HG03039 (cell line): ENCODE measurements around the gene LBHD2.
"Not testable (repeated sequence)": the region's sequence is repeated elsewhere in the genome, so short reads cannot be mapped to it uniquely, and the experiment has no call there.

Experiments
- ATAC-seq: cut with Tn5 transposase; IDR thresholded peaks from one replicate; pipeline ENCODE4 v1.9.1; 2021; ENCODE audit warnings: mild to moderate bottlenecking, moderate library complexity; ENCODE audit not compliant: unreplicated experiment

The LBHD2 gene

DNA sequence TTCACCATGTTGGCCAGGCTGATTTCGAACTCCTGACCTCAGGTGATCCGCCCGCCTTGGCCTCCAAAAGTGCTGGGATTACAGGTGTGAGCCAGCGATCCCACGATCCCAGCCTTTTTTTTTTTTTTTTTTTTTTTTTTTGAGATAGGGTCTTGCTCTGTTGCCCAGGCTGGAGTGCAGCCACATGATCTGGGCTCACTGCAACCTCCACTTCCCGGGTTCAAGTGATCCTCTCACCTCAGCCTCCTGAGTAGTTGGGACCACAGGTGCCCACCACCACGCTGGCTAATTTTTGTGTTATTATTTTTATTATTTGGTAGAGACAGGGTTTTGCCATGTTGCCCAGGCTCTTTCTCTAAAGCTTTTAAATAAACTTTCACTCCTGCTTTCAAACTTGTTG lies 33.5 kb downstream of the LBHD2 start:
- not testable (repeated sequence) for ATAC-seq

DNA sequence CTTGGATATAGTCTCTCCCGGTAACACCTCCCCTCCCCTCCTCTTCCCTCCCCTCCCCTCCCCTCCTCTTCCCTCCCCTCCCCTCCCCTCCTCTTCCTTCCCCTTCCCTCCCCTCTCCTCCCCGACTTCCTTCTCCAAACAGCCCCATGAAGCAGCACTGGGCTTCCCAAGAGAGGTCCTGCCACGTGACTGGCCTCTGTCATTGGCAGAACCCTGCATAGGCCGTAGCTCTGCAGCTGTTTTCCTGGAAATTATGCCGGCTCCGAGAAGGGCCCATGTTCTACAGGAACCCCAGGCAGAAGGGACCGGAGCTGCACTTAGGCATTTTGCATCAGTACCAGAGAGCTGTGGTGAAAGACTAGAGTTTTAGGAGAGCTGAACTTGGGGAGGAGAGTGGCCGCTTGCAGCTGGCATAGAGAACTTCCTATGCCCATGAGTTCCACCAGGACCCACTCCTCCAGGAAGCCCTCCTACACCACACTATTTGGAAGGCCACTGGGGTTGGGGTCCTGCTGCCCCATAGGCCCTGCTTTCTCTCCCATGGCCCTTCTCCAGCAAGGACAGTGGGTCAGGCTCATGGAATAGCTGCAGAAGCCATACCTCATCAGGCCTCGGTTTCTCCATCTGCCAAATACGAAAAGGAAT lies 34.1 kb downstream of the LBHD2 start:
- ATAC-seq = no peak

DNA sequence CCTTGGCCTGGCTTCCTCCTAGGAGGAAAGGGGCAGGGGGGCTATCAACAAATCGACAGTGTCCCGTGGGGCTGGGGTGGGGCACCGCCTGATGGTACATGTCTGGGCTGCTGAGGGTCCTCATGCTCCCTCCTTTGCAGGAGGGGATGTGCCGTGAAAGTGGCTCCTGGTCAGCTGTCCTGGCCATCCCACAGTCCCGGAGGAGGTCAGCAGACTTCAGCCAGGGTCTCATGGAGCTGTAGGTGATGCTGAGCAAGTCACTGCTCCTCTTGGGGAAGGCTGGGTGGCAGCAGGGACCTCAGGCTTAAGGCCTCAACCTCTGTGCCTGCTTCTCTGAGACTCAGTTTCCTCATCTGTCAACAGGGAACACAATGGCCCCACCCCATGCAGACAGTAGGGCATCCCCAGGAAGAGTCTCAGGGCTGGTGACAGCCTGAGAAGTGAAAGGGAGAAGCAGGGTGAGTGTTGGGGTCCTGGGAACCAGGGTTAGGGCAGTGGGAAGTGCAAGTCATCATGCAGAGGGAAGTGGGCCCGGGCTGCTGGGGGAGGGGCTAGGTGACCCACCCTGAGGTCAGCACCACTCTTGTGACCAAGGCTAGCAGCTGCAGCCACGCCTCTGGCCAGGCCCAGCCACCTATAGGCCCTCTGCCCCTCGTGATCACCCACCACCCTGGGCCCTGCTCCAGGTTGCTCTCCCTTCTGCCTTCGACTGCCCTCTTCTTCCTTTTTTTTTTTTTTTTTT lies 34.8 kb downstream of the LBHD2 start:
- no peak for ATAC-seq

DNA sequence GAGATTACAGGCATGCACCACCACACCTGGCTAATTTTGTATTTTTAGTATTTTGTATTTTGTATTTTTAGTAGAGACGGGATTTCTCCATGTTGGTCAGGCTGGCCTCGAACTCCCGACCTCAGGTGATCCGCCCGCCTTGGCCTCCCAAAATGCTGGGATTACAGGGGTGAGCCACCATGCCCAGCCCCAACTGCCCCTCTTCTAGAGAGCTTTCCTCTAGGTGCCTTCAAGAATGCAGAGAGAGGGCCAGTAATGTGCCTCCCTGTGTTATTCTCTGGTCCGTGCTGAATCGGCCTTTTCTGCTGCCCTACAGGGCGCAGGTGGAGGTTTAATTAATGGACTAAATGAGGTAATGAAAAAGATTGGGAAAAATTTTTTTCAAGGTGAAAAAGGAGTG lies 35.5 kb downstream of the LBHD2 start:
- not testable (repeated sequence) for ATAC-seq

DNA sequence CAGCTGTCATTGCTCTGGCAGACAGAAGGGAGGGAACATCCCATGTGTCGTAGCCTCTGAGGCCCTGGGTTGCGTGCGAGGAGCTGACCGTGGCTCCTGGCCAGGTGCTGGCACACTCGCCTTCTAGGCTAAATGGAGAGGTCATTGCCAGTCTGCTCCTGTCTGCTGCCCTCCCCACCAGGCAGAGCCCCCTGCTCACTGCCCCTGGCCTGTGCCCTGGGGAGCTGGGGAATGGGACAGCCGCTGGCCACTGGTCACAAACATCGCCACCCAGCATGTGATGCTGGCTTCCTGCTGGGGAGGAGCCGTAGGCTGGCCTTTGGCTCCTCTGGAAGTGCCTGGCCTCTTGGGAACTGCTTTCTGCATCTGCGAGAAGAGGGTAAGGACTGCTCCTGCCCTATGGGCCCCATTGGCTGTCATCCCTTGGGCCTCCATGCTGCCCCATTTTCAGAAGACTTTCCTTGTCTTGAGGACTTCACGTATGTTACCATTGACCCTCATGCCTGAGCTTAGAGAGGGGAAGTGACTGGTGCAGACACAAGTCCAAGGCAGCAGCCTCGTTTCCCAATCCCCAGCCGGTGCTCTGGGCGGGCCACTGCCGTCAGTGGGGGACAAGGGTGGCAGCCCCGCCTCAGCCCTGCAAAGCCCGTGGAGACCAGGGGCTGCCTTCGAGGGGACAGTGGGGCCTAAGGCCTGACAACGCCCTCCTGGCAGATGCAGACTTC lies 37.3 kb downstream of the LBHD2 start:
- ATAC-seq = no peak

DNA sequence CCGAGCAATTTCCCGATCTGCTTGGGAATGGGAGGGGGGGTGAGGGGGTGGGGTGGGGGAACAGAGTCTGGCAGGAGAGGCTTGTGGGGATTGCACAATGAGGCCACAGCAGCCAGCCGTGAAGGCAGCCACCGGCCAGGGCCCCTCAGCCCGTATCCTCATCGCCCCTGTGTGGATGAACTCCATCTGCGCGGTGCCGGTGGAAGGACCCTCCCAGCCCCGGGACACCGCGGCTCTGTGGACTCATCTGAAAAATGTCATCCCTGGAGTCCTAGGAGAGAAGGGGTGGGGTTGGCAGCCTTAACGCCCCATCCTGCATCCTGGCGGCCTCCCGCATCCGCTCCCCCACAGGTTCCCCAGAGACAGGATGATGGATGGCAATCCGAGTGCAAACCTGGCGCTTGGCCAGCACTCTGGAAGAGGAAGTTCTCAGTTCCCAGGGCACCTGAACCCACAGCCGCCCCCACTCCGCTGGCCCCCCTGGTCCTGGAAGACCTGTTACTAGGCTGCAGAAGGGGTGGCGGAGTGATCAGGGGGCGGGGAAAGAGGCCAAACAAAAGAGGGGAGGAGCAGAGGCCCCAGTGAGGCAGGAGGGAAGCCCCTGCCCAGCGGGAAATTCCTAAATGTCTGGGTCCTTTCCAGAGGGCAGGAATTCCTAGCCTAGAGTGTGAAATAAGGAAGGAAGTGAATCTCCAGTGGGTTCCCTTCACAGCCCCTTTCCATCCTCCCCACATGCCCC lies 38.0 kb downstream of the LBHD2 start:
- ATAC-seq = no peak

DNA sequence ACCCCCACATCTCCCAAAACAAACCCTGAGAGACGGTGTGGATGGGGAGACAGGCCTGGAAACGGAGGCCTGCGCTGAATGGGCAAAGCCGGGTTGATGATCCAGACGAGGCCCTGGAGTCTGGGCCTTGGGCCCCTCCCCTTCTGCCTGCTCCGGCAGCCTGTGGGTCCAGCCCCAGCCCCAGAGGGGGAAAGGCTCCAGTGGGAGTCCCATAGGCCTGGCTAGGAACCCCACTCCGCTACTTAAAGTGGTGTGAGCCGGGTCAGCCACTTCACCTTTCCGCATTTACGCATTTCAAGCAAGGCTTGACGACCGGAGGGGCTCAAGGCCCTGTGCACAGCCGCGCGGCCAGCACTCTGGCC lies 38.6 kb downstream of the LBHD2 start:
- no peak for ATAC-seq

DNA sequence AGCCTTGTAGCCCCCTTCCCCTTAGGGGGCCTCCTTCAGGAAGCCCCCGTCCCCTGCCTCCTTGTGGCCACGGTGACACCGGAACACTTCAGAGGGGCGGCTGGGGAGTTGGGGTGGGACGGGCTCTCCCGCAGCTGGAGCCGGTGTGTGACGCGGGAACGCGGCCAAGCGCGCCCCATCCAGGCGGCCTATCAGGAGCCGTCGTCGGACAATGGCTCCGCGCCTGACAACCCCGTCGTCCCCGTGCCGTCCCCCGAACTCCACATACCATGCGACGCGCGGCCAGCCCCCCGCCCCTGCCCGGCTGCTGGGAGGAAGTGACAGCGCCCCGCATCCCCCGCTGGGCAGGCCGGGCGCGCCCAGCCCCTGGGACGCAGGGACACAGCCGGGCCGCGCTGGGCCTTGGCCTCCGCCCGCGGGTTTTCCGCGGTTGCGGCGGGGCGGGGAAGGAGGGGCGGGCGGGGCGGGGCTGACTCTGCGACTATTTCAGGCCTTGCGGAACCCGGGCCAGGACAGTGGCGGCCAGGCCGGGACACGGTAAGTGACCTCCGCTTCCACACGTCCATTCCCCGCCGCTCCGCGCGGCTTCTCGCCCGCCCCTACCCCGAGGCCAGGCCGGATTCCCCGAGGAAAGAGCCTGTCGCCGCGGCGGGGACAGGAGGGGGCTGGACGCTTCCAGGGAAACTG lies 39.1 kb downstream of the LBHD2 start, which contains the start of gene TNFAIP2:
Gene TNFAIP2 (plus strand): TSS at position 515 of the 687 bp plus-strand sequence. CDS start 2,997 bp downstream, outside the sequence.
- ATAC-seq = no peak

DNA sequence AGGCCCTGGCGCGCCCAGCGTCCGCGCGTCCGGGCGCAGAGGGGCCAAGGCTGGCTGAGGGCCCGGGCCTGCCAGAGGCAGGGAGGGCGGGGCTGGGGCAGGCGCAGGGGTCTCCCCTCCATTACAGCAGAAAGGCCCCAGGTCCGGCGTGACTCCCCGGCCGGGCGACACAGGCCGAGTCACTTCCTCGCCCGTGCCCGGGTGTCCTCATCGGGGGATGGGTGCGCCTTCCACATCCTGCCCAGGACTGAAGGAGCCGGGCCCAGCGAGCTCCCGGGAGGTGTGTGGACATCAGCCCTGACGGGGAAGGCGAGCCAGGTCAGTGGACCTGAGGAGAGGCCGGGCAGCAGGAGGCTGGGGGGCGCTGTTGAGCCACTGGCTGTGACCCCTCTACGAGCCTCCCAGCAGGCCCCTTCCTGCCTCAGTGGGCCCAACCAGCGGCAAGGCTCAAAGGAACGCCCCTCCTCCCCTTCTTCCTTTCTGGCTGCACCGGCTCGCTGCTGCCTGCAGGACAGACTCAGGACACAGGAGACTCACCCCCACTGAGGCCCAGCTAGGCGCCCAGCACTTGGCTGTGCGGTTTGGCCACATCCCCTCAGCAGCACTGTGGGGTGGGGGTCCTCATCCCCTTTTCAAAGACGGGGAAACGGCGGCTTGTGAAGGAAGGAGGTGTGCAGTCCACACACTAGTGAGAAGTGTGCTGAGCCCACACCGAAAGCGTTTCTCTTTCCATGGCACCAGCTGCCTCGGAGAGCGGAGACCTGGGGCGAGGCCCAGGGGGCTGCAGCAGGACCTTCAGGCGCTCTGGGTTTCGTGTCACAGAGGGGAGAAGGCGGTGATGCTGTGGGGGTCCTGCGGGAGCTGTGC lies 39.9 kb downstream of the LBHD2 start:
- no peak for ATAC-seq

DNA sequence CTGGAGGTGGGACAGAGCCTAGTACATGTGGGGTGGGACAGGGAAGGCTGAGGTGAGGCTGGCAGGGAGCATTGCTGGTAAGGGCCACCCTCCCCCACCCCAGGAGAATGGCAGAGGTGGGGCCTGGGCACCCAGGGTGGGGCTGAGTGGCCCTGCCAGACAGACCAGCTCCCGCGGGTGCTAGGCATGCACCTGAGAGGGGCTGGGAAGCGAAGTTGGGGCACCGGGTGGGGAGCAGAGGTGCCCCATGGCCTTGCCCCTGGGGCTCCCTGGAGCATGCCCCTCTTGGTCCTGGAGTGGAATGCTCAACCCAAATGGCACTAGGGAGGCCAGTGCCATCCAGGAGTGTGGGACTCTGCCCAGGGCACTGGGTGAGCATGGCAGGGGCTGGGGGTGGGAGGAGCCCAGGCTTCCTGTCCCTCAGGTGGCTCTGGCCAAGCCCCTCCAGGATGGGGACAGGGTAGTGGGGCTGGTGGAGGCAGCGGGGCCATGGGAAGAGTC lies 40.5 kb downstream of the LBHD2 start:
- no peak for ATAC-seq

DNA sequence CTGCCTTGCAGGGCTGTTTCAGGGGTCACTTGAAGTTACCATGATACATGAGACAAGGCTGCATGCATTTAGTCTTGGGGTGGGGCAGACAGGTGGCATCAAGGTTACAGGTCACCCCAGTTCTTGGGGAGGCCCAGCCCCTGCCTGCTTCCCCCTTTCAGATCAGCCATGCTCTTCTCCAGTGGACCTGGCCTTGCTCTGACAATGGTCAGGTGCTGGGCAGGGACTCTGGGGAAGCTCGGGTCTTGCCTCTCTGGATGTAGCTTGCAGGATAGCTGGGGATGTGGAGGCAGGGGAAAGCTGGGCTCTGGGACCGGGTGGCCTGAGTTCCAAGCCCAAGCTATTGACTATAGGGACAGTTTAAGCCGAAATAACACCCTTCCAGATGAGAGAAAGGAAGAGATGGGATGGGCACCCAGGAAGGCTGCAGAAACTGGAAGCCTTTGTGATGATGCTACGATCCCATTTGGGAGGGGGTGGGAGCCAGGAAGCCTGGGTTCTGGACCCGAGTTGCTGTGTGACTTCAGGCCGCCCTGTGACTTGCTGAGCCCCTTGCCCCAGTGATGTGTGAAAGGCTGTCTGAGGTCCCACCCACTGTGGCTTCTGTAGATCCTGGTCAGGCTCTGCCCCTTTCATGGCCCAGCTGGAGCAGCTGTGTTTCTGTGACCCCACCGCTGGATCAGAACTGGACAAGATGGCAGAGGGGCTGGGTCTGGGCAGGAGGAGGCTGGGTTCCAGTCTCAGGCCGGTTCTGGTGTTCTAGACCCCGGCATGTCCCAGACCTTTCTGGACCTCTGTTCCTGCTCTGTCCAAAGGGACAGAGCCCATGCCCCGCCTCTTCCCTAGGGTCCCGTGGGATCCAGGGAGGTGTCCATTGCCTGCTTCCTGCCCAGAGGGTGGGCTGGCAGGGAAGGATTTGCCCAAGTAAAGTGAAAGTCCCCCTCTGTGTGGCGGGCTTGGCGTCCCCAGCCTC lies 41.4 kb downstream of the LBHD2 start:
- no peak for ATAC-seq

DNA sequence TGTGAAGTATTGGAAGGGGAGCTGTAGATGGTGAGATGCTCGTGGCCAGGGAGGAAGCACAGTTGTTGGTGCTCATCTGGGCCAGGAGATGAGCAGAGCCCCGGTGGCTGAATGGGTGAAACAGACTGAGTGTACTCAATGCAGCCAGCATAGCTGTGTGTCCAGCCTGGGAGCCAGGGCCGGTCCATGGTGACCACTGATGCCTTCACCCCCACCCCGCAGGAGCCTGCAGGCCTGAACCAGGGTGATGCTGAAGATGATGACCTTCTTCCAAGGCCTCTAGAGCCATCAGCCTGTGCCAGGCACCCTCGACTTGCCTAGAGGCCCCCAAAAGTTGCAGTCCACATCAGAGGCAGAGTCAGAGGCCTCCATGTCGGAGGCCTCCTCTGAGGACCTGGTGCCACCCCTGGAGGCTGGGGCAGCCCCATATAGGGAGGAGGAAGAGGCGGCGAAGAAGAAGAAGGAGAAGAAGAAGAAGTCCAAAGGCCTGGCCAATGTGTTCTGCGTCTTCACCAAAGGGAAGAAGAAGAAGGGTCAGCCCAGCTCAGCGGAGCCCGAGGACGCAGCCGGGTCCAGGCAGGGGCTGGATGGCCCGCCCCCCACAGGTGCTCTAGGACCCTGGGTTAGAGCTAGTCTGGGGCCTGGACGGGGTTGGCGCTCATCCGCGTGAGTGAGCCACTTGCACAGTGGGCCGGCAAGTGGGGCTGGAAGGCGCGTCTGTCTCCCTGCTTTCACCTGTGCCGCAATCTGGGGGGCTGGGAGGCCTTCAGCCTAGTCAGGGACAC lies 42.3 kb downstream of the LBHD2 start:
- no peak for ATAC-seq

DNA sequence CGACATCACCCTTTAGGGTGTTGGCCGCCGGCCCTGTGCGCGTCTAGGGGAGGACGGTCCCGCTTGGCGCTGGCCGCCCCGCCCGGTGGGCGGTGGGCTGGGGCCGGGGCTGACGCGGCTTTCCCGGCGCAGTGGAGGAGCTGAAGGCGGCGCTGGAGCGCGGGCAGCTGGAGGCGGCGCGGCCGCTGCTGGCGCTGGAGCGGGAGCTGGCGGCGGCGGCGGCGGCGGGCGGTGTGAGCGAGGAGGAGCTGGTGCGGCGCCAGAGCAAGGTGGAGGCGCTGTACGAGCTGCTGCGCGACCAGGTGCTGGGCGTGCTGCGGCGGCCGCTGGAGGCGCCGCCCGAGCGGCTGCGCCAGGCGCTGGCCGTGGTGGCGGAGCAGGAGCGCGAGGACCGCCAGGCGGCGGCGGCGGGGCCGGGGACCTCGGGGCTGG lies 42.9 kb downstream of the LBHD2 start:
- ATAC-seq = no peak

DNA sequence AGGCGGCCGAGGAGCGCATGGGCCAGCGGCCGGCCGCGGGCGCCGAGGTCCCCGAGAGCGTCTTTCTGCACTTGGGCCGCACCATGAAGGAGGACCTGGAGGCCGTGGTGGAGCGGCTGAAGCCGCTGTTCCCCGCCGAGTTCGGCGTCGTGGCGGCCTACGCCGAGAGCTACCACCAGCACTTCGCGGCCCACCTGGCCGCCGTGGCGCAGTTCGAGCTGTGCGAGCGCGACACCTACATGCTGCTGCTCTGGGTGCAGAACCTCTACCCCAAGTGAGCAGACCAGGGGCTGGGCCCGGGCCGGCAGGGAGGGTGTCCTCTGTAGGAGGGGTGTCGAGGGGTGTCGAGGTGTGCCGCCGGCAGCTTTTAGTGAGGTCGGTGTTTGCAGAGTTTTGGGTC lies 43.3 kb downstream of the LBHD2 start:
- no peak for ATAC-seq

DNA sequence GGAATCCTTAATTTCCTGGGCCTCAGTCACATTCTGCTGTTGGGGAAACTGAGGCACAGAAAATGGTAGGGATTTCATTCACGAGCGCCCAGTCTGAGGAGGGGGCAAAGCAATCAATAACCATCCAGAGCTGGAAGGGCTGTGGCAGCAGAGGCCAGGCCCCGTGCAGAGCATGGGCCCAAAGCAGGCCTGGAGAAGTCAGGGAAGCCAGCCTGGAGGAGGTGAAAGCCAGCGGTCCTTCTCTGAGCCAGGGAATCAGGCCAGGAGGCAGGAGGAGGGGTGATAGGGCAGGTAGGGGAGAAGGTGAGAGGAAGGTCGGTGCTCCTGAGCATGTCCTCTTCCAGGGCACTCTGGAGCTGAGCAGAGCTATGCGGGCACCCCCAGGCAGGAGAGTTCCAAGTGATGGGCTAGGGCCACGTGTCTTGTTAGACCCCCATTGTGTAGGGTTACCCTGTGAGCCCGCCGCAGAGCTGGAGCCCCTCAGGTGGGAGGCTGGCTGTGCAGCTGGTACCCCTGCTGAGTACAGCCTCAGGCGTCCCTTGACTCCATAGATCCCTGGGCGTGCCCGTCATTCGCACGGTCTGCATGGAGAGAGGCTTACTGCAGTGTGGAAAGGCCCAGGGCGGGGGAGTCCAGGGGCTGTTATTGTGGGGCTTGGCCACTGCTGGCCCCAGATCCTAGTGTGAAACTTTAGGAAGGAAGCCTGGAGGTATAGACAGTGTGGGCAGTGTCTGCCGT lies 44.0 kb downstream of the LBHD2 start:
- ATAC-seq = no peak

DNA sequence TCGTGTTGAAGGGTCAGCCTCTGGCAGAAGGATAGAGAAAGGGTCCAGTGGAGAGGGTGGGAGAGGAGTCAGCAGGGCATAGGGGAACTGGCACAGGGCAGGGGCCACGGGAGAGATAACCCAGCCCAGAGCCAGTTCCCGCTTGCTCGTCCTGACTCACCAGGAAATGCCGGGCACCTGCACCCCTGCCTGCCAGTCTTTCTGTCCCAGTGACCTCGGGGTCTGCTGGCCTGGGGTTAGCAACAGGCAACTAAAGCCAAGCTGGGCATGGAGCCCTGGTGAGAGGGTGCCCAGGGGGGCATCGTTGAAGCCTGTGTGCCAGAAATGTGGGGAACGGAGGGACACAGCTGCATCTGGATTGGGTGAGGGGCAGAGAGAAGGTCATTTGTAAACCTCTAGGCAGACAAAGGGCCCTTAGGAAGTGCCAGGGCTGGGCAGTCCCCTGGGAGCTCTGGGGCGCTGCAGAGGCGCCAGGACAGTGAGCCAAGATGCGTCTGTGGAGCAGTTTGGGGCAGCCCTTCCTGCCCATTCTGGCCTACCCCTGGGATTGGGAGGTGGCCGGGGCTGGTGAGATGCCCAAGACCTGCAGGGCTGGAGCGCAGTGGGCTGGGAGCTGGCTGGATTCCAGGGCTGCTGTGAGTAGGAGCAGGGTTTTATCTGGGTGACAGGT lies 44.8 kb downstream of the LBHD2 start:
- ATAC-seq = no peak
